ENCODE measurements around the gene TMPRSS13. TPM values are rescaled to one million over a fixed set of nuclear protein-coding genes. Genes with fewer than 3 reads are reported as not detected.
"Not testable (repeated sequence)": the region's sequence is repeated elsewhere in the genome, so short reads cannot be mapped to it uniquely, and the experiment has no call there.

The TMPRSS13 gene
- polyA plus RNA-seq, 2 donors: 13.5 to 16.7 TPM

- Histone ChIP-seq H3K4me3 (ENCODE audit: low read depth in 1 of 2, low read length in 2 of 2) (no peak overlapping the region), H3K9me3 (ENCODE audit: control insufficient read depth in 2 of 2, insufficient read depth in 1 of 2, low read depth in 1 of 2, low read length in 1 of 2) (no peaks in the 10 kb centered on the region), H3K36me3 (ENCODE audit: control insufficient read depth in 2 of 2, insufficient read depth in 2 of 2, low read length in 1 of 2) (no peaks in the 10 kb centered on the region), H3K27ac (ENCODE audit: low read depth in 2 of 2, low read length in 1 of 2) (no peak overlapping the region), H3K4me1 (ENCODE audit: control insufficient read depth in 2 of 2, insufficient read depth in 2 of 2, low read length in 1 of 2) (peaks cover 4 to 21% of the 10 kb centered on the region in 2 donors), H3K27me3 (ENCODE audit: control insufficient read depth in 1 of 2, insufficient read depth in 2 of 2, low read length in 2 of 2) (peaks cover 0 to 5% of the 10 kb centered on the region in 2 donors)
- 71 to 73% methylated on average over 18 of the region's 18 CpGs for WGBS, 2 donors
Observed at GRCh38 chr11:117871160-117871559, 58.0 kb downstream of the TMPRSS13 start.

- H3K4me3 ChIP-seq (ENCODE audit: low read depth in 1 of 2, low read length in 2 of 2): no peak overlapping the region
- H3K27me3 ChIP-seq (ENCODE audit: control insufficient read depth in 1 of 2, insufficient read depth in 2 of 2, low read length in 2 of 2): no peaks in the 10 kb centered on the region
- peaks cover 0 to 13% of the 10 kb centered on the region in 2 donors for H3K4me1 ChIP-seq (ENCODE audit: control insufficient read depth in 2 of 2, insufficient read depth in 2 of 2, low read length in 1 of 2)
- no peaks in the 10 kb centered on the region for H3K9me3 ChIP-seq (ENCODE audit: control insufficient read depth in 2 of 2, insufficient read depth in 1 of 2, low read depth in 1 of 2, low read length in 1 of 2)
- 64 to 66% methylated on average over 9 of the region's 9 CpGs for WGBS, 2 donors
- no peaks in the 10 kb centered on the region for H3K36me3 ChIP-seq (ENCODE audit: control insufficient read depth in 2 of 2, insufficient read depth in 2 of 2, low read length in 1 of 2)
- no peak overlapping the region for H3K27ac ChIP-seq (ENCODE audit: low read depth in 2 of 2, low read length in 1 of 2)
Observed at GRCh38 chr11:117870103-117870952, 58.9 kb downstream of the TMPRSS13 start.

- H3K9me3 ChIP-seq (ENCODE audit: control insufficient read depth in 2 of 2, insufficient read depth in 1 of 2, low read depth in 1 of 2, low read length in 1 of 2): no peaks in the 10 kb centered on the region
- H3K36me3 ChIP-seq (ENCODE audit: control insufficient read depth in 2 of 2, insufficient read depth in 2 of 2, low read length in 1 of 2): no peaks in the 10 kb centered on the region
- no peaks in the 10 kb centered on the region for H3K27me3 ChIP-seq (ENCODE audit: control insufficient read depth in 1 of 2, insufficient read depth in 2 of 2, low read length in 2 of 2)
- no peak overlapping the region for H3K27ac ChIP-seq (ENCODE audit: low read depth in 2 of 2, low read length in 1 of 2)
- peaks cover 0 to 9% of the 10 kb centered on the region in 2 donors for H3K4me1 ChIP-seq (ENCODE audit: control insufficient read depth in 2 of 2, insufficient read depth in 2 of 2, low read length in 1 of 2)
- H3K4me3 ChIP-seq (ENCODE audit: low read depth in 1 of 2, low read length in 2 of 2): no peak overlapping the region
- WGBS, 2 donors: 44 to 49% methylated on average over 4 of the region's 4 CpGs
Observed at GRCh38 chr11:117869604-117870003, 59.6 kb downstream of the TMPRSS13 start.

- no peaks in the 10 kb centered on the region for H3K27me3 ChIP-seq (ENCODE audit: control insufficient read depth in 1 of 2, insufficient read depth in 2 of 2, low read length in 2 of 2)
- H3K4me3 ChIP-seq (ENCODE audit: low read depth in 1 of 2, low read length in 2 of 2): no peak overlapping the region
- H3K4me1 ChIP-seq (ENCODE audit: control insufficient read depth in 2 of 2, insufficient read depth in 2 of 2, low read length in 1 of 2): peaks cover 0 to 9% of the 10 kb centered on the region in 2 donors
- no peaks in the 10 kb centered on the region for H3K36me3 ChIP-seq (ENCODE audit: control insufficient read depth in 2 of 2, insufficient read depth in 2 of 2, low read length in 1 of 2)
- no peaks in the 10 kb centered on the region for H3K9me3 ChIP-seq (ENCODE audit: control insufficient read depth in 2 of 2, insufficient read depth in 1 of 2, low read depth in 1 of 2, low read length in 1 of 2)
- no peak overlapping the region for H3K27ac ChIP-seq (ENCODE audit: low read depth in 2 of 2, low read length in 1 of 2)
- WGBS, 2 donors: 81 to 85% methylated on average over 17 of the region's 17 CpGs
Observed at GRCh38 chr11:117868815-117869561, 60.2 kb downstream of the TMPRSS13 start.

- Histone ChIP-seq H3K4me3 (ENCODE audit: low read depth in 1 of 2, low read length in 2 of 2) (no peak overlapping the region), H3K9me3 (ENCODE audit: control insufficient read depth in 2 of 2, insufficient read depth in 1 of 2, low read depth in 1 of 2, low read length in 1 of 2) (no peaks in the 10 kb centered on the region), H3K36me3 (ENCODE audit: control insufficient read depth in 2 of 2, insufficient read depth in 2 of 2, low read length in 1 of 2) (no peaks in the 10 kb centered on the region), H3K27ac (ENCODE audit: low read depth in 2 of 2, low read length in 1 of 2) (no peak overlapping the region), H3K27me3 (ENCODE audit: control insufficient read depth in 1 of 2, insufficient read depth in 2 of 2, low read length in 2 of 2) (no peaks in the 10 kb centered on the region), H3K4me1 (ENCODE audit: control insufficient read depth in 2 of 2, insufficient read depth in 2 of 2, low read length in 1 of 2) (peaks cover 0 to 9% of the 10 kb centered on the region in 2 donors)
- 78 to 88% methylated on average over 11 of the region's 11 CpGs for WGBS, 2 donors
Observed at GRCh38 chr11:117868088-117868487, 61.1 kb downstream of the TMPRSS13 start.

- H3K9me3 ChIP-seq (ENCODE audit: control insufficient read depth in 2 of 2, insufficient read depth in 1 of 2, low read depth in 1 of 2, low read length in 1 of 2): no peaks in the 10 kb centered on the region
- H3K4me3 ChIP-seq (ENCODE audit: low read depth in 1 of 2, low read length in 2 of 2): no peak overlapping the region
- no peak overlapping the region for H3K27ac ChIP-seq (ENCODE audit: low read depth in 2 of 2, low read length in 1 of 2)
- WGBS, 2 donors: 73 to 74% methylated on average over 5 of the region's 5 CpGs
- H3K4me1 ChIP-seq (ENCODE audit: control insufficient read depth in 2 of 2, insufficient read depth in 2 of 2, low read length in 1 of 2): peaks cover 0 to 4% of the 10 kb centered on the region in 2 donors
- H3K36me3 ChIP-seq (ENCODE audit: control insufficient read depth in 2 of 2, insufficient read depth in 2 of 2, low read length in 1 of 2): no peaks in the 10 kb centered on the region
- no peaks in the 10 kb centered on the region for H3K27me3 ChIP-seq (ENCODE audit: control insufficient read depth in 1 of 2, insufficient read depth in 2 of 2, low read length in 2 of 2)
Observed at GRCh38 chr11:117866526-117866925, 62.7 kb downstream of the TMPRSS13 start.

- not testable (repeated sequence) for H3K4me1 ChIP-seq (ENCODE audit: control insufficient read depth in 2 of 2, insufficient read depth in 2 of 2, low read length in 1 of 2)
- 95% methylated on average over 13 of the region's 13 CpGs for WGBS, 2 donors
Observed at GRCh38 chr11:117865546-117865945, 63.7 kb downstream of the TMPRSS13 start.

GRCh38 chr11:117863383-117863782 lies 65.8 kb downstream of the TMPRSS13 start:
- Histone ChIP-seq H3K9me3 (ENCODE audit: control insufficient read depth in 2 of 2, insufficient read depth in 1 of 2, low read depth in 1 of 2, low read length in 1 of 2) (no peaks in the 10 kb centered on the region), H3K4me1 (ENCODE audit: control insufficient read depth in 2 of 2, insufficient read depth in 2 of 2, low read length in 1 of 2) (peaks cover 0 to 2% of the 10 kb centered on the region in 2 donors), H3K27ac (ENCODE audit: low read depth in 2 of 2, low read length in 1 of 2) (no peak overlapping the region), H3K36me3 (ENCODE audit: control insufficient read depth in 2 of 2, insufficient read depth in 2 of 2, low read length in 1 of 2) (no peaks in the 10 kb centered on the region), H3K27me3 (ENCODE audit: control insufficient read depth in 1 of 2, insufficient read depth in 2 of 2, low read length in 2 of 2) (no peaks in the 10 kb centered on the region), H3K4me3 (ENCODE audit: low read depth in 1 of 2, low read length in 2 of 2) (no peak overlapping the region)
- 88% methylated on average over 1 of the region's 1 CpG for WGBS, 2 donors

More at GRCh38 chr11:117865546-117865945, 63.7 kb downstream of the TMPRSS13 start:
- H3K36me3 ChIP-seq (ENCODE audit: control insufficient read depth in 2 of 2, insufficient read depth in 2 of 2, low read length in 1 of 2); H3K27ac ChIP-seq (ENCODE audit: low read depth in 2 of 2, low read length in 1 of 2); H3K27me3 ChIP-seq (ENCODE audit: control insufficient read depth in 1 of 2, insufficient read depth in 2 of 2, low read length in 2 of 2); H3K4me3 ChIP-seq (ENCODE audit: low read depth in 1 of 2, low read length in 2 of 2); H3K9me3 ChIP-seq (ENCODE audit: control insufficient read depth in 2 of 2, insufficient read depth in 1 of 2, low read depth in 1 of 2, low read length in 1 of 2): not testable (repeated sequence)

- no peaks in the 10 kb centered on the region for H3K27me3 ChIP-seq (ENCODE audit: control insufficient read depth in 1 of 2, insufficient read depth in 2 of 2, low read length in 2 of 2)
- H3K36me3 ChIP-seq (ENCODE audit: control insufficient read depth in 2 of 2, insufficient read depth in 2 of 2, low read length in 1 of 2): no peaks in the 10 kb centered on the region
- H3K4me1 ChIP-seq (ENCODE audit: control insufficient read depth in 2 of 2, insufficient read depth in 2 of 2, low read length in 1 of 2): peaks cover 0 to 2% of the 10 kb centered on the region in 2 donors
- H3K4me3 ChIP-seq (ENCODE audit: low read depth in 1 of 2, low read length in 2 of 2): no peak overlapping the region
- 83 to 95% methylated on average over 1 of the region's 1 CpG for WGBS, 2 donors
- H3K9me3 ChIP-seq (ENCODE audit: control insufficient read depth in 2 of 2, insufficient read depth in 1 of 2, low read depth in 1 of 2, low read length in 1 of 2): no peaks in the 10 kb centered on the region
- no peak overlapping the region for H3K27ac ChIP-seq (ENCODE audit: low read depth in 2 of 2, low read length in 1 of 2)
Observed at GRCh38 chr11:117862753-117863152, 66.4 kb downstream of the TMPRSS13 start.
